CD4-positive, alpha-beta T cell treated with Interleukin-4 for 4 hours (primary cell): Measurements from ENCODE around the gene RARA.
A peak's percentile ranks its signal among the peaks of the same experiment; 100 is the strongest.

Experiments used
- DNase-seq: peaks from one replicate; pipeline ENCODE4 v3.0.0-alpha.2; 2020

RARA gene

GRCh38 chr17:40346765-40347158, 37.8 kb downstream of the RARA start:
- peak; percentile 32 for DNase-seq

GRCh38 chr17:40347319-40348135, 38.5 kb downstream of the RARA start:
- no peak for DNase-seq

- DNase-seq = no peak
Observed at GRCh38 chr17:40348136-40348504, 39.1 kb downstream of the RARA start.

GRCh38 chr17:40348562-40349476, 39.8 kb downstream of the RARA start:
- no peak for DNase-seq

- no peak for DNase-seq
Observed at GRCh38 chr17:40349477-40349894, 40.5 kb downstream of the RARA start.

GRCh38 chr17:40349895-40350688, 41.1 kb downstream of the RARA start:
- DNase-seq = no peak

- DNase-seq = no peak
Observed at GRCh38 chr17:40350689-40351358, 41.8 kb downstream of the RARA start.

GRCh38 chr17:40351359-40352236, 42.6 kb downstream of the RARA start:
- no peak for DNase-seq

GRCh38 chr17:40352237-40352778, 43.3 kb downstream of the RARA start:
- no peak for DNase-seq

GRCh38 chr17:40352779-40353394, 43.9 kb downstream of the RARA start:
- DNase-seq = no peak

- no peak for DNase-seq
Observed at GRCh38 chr17:40354221-40355122, 45.5 kb downstream of the RARA start.

GRCh38 chr17:40355123-40355803, 46.3 kb downstream of the RARA start:
- peak; percentile 56 for DNase-seq

- no peak for DNase-seq
Observed at GRCh38 chr17:40355804-40356758, 47.1 kb downstream of the RARA start.

GRCh38 chr17:40356990-40357881, 48.3 kb downstream of the RARA start:
- no peak for DNase-seq

- peak; percentile 87 for DNase-seq
Observed at GRCh38 chr17:40358323-40359038, 49.5 kb downstream of the RARA start.

- DNase-seq = no peak
Observed at GRCh38 chr17:40360091-40360490, 51.1 kb downstream of the RARA start.
